ENCODE data around the gene RBP5.

- TF ChIP-seq CTCF (IDR thresholded peaks at IDR 0.05; ENCODE audit: low read depth, low read length) (no peak), POLR2A (IDR thresholded peaks at IDR 0.05; ENCODE audit: extremely low read depth, insufficient read length) (no peak)
Observed at GRCh38 chr12:7175493-7175892, 46.8 kb upstream of the RBP5 start.
